Mesendoderm (in vitro differentiated cells): ENCODE data around the gene NINJ1. TPM values are rescaled to one million over a fixed set of nuclear protein-coding genes. Genes with fewer than 3 reads are reported as not detected.

ENCODE experiments used
- DNase-seq: peaks from one replicate; pipeline ENCODE4 v3.0.0; 2013
- H2AK5ac ChIP-seq: 2 replicates; pipeline ENCODE4 v1.6.1; 2013; ENCODE audit warnings: low read length, inconsistent platforms
- H2BK120ac ChIP-seq: 2 replicates; pipeline ENCODE4 v1.6.1; 2013; ENCODE audit warnings: low read depth, mild to moderate bottlenecking, low read length, moderate library complexity, mixed read lengths
- H2BK15ac ChIP-seq: replicated peaks from 2 replicates; pipeline ENCODE4 v1.6.1; 2013; ENCODE audit warnings: low read depth, mild to moderate bottlenecking, moderate library complexity
- H2BK5ac ChIP-seq: 2 replicates; pipeline ENCODE4 v1.6.1; 2013; ENCODE audit warnings: low read length, inconsistent platforms
- H3K18ac ChIP-seq: 2 replicates; pipeline ENCODE4 v1.6.1; 2013; ENCODE audit warnings: mild to moderate bottlenecking, low read length, mixed read lengths
- H3K23ac ChIP-seq: one replicate; pipeline ENCODE4 v1.6.1; 2013; ENCODE audit warnings: low read length
- H3K27ac ChIP-seq: 2 replicates; pipeline ENCODE4 v1.5.1; 2013; ENCODE audit warnings: low read depth, mild to moderate bottlenecking, inconsistent platforms, low read length, moderate library complexity
- H3K27me3 ChIP-seq: 2 replicates; pipeline ENCODE4 v1.6.1; 2013; ENCODE audit warnings: low read length, control low read depth, mild to moderate bottlenecking, inconsistent platforms; ENCODE audit not compliant: insufficient read depth, poor library complexity
- H3K36me3 ChIP-seq: 2 replicates; pipeline ENCODE4 v1.6.1; 2013; ENCODE audit warnings: low read length, inconsistent platforms; ENCODE audit not compliant: control insufficient read depth, insufficient read depth
- H3K4ac ChIP-seq: one replicate; pipeline ENCODE4 v1.6.1; 2013; ENCODE audit warnings: low read depth, mild to moderate bottlenecking, low read length, moderate library complexity
- H3K4me1 ChIP-seq: 2 replicates; pipeline ENCODE4 v1.6.1; 2013; ENCODE audit warnings: low read depth, low read length, inconsistent platforms; ENCODE audit not compliant: control insufficient read depth
- H3K4me2 ChIP-seq: 2 replicates; pipeline ENCODE4 v1.6.1; 2013; ENCODE audit warnings: low read length
- H3K4me3 ChIP-seq: 2 replicates; pipeline ENCODE4 v1.5.1; 2013; ENCODE audit warnings: mild to moderate bottlenecking, low read length
- H3K56ac ChIP-seq: one replicate; pipeline ENCODE4 v1.6.1; 2013; ENCODE audit warnings: low read length
- H3K79me1 ChIP-seq: 2 replicates; pipeline ENCODE4 v1.6.1; 2013; ENCODE audit warnings: low read length, inconsistent platforms
- H3K79me2 ChIP-seq: 2 replicates; pipeline ENCODE4 v1.6.1; 2013; ENCODE audit warnings: mild to moderate bottlenecking, low read length; ENCODE audit not compliant: control insufficient read depth, insufficient read depth
- H3K9ac ChIP-seq: 2 replicates; pipeline ENCODE4 v1.6.1; 2013; ENCODE audit warnings: low read length, inconsistent platforms
- H4K5ac ChIP-seq: one replicate; pipeline ENCODE4 v1.6.1; 2013; ENCODE audit warnings: low read length
- H4K8ac ChIP-seq: one replicate; pipeline ENCODE4 v1.6.1; 2013; ENCODE audit warnings: low read depth, mild to moderate bottlenecking, control low read depth, low read length, moderate library complexity
- WGBS: extraction: QIAGEN DNeasy Blood & Tissue Kit; methylation state at CpG from one replicate; pipeline ENCODE4 v1.1.7; 2013; ENCODE audit warnings: low lambda C conversion rate, missing lambda C conversion rate; ENCODE audit not compliant: insufficient coverage; ENCODE audit errors: extremely low coverage; 5-methylcytosine and 5-hydroxymethylcytosine counted together
- polyA plus RNA-seq, 2 experiments: library from polyadenylated mRNA; stranded (reverse); fragments of 200-250 nt; gene quantifications; one replicate each; pipeline ENCODE4 v1.2.3, GENCODE V29; 2013

The NINJ1 gene, protein sequence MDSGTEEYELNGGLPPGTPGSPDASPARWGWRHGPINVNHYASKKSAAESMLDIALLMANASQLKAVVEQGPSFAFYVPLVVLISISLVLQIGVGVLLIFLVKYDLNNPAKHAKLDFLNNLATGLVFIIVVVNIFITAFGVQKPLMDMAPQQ
- 16.0 TPM for polyA plus RNA-seq (2013, experiment 1 of 2)
- polyA plus RNA-seq (2013, experiment 2 of 2): 17.4 TPM

DNA sequence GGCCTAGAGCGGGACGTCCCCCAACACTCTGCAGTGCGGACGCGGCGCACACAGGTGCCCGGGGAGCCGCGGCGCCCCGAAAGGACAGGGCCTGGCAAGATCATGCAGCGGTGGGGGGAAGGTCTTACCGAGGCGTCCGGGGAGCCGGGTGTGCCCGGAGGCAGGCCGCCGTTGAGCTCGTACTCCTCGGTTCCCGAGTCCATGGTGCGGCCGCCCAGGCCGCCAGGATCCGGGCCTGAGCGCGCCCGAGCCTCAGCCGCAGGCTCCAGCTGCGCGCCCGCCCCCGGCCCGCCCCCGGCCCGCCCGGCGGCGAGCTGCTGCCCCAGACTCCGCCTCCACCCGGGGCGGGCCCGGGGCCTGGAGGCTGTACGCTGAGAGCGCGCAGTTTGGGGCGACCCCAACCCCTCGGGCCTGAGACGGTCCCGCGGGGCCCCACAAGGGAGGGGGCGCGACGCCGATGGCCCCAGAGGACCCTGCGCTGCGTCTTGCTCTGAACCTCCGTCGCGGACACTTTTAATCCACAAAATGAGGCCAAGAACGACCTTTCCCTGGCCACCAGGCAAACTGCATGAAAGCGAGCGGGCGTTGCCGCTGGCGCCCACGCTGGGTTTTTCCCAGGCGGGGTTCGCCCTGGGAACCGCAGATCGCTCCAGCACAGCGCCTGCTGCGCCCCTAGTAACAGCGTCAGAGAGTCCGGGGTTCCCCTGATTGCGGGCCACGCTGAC, at the start of gene NINJ1:
Gene NINJ1, minus strand, starts transcription at position 237 of the 725 bp plus-strand sequence. Its CDS starts 34 bp downstream, at position 203.
- Histone ChIP-seq H2AK5ac (peak within 1 kb of the TSS; percentile 30), H2BK5ac (no peak within 1 kb of the TSS), H3K4me1 (no peaks in the 10 kb centered on the region), H3K4ac (no peak within 1 kb of the TSS), H3K9ac (peak within 1 kb of the TSS; percentile 86), H3K18ac (peak within 1 kb of the TSS; percentile 46), H2BK15ac (no peak within 1 kb of the TSS), H2BK120ac (no peak within 1 kb of the TSS), H3K79me1 (no peaks in the 10 kb centered on the region), H3K23ac (peak within 1 kb of the TSS; percentile 66), H4K8ac (no peak within 1 kb of the TSS), H3K27me3 (no peaks in the 10 kb centered on the region), H3K79me2 (no peaks in the 10 kb centered on the region), H3K27ac (peak within 1 kb of the TSS; percentile 37), H4K5ac (no peak within 1 kb of the TSS), H3K56ac (peak within 1 kb of the TSS; percentile 93), H3K36me3 (no peaks in the 10 kb centered on the region), H3K4me2 (peak within 1 kb of the TSS; percentile 90), H3K4me3 (peak within 1 kb of the TSS; percentile 44)
- peak; percentile 74 for DNase-seq
- WGBS: no CpG with 5 or more reads among the region's 78 CpGs

GRCh38 chr9:93183131-93183662, 49.1 kb upstream of the NINJ1 start:
- no peak overlapping the region for H2BK15ac ChIP-seq
- H2AK5ac ChIP-seq: no peak overlapping the region
- H2BK5ac ChIP-seq: no peak overlapping the region
- H3K18ac ChIP-seq: no peak overlapping the region
- H4K5ac ChIP-seq: no peak overlapping the region
- H3K27ac ChIP-seq: no peak overlapping the region
- H3K9ac ChIP-seq: no peak overlapping the region
- no peaks in the 10 kb centered on the region for H3K79me1 ChIP-seq
- no peak overlapping the region for H2BK120ac ChIP-seq
- no peak overlapping the region for H4K8ac ChIP-seq
- H3K23ac ChIP-seq: no peak overlapping the region
- WGBS: no CpG with 5 or more reads among the region's 5 CpGs
- H3K4me3 ChIP-seq: no peak overlapping the region
- peaks cover 2% of the 10 kb centered on the region for H3K27me3 ChIP-seq
- no peaks in the 10 kb centered on the region for H3K79me2 ChIP-seq
- peak overlapping the region; percentile 6 for H3K56ac ChIP-seq
- no peaks in the 10 kb centered on the region for H3K36me3 ChIP-seq
- no peak overlapping the region for H3K4me2 ChIP-seq
- no peaks in the 10 kb centered on the region for H3K4me1 ChIP-seq
- no peak for DNase-seq
- no peak overlapping the region for H3K4ac ChIP-seq

DNA sequence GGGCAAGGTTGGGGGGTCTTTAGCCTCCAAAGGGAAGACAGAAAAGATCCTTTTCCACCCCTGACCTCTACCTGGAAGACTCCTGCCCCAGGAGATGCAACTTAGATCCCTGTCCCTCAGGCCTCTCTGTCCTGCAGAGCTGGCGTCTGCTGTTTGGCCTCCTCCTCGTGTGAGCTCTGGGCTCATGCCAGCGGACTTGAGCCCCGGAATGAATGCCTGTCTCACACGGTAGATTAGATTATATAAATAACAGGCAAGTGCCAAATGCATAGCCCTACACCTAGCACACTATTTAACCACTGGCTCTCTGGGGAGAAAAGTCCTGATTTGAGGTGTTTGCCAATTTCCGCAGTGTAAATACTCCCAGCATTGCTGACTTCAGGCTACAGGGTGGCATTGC, 48.5 kb upstream of the NINJ1 start:
- Histone ChIP-seq H3K23ac (no peak overlapping the region), H4K8ac (no peak overlapping the region), H2BK5ac (no peak overlapping the region), H3K9ac (no peak overlapping the region), H3K4me1 (no peaks in the 10 kb centered on the region), H3K27ac (no peak overlapping the region), H3K56ac (no peak overlapping the region), H2AK5ac (no peak overlapping the region), H3K79me1 (no peaks in the 10 kb centered on the region), H3K18ac (no peak overlapping the region), H3K4me3 (no peak overlapping the region), H4K5ac (no peak overlapping the region), H3K36me3 (no peaks in the 10 kb centered on the region), H3K4me2 (no peak overlapping the region), H3K27me3 (peaks cover 2% of the 10 kb centered on the region), H3K4ac (no peak overlapping the region), H2BK120ac (no peak overlapping the region), H3K79me2 (no peaks in the 10 kb centered on the region), H2BK15ac (no peak overlapping the region)
- no CpG with 5 or more reads among the region's 6 CpGs for WGBS
- no peak for DNase-seq

GRCh38 chr9:93181672-93182435, 47.8 kb upstream of the NINJ1 start:
- no peak overlapping the region for H3K23ac ChIP-seq
- H2BK15ac ChIP-seq: no peak overlapping the region
- no peak overlapping the region for H2BK5ac ChIP-seq
- H3K79me1 ChIP-seq: no peaks in the 10 kb centered on the region
- no peak overlapping the region for H3K56ac ChIP-seq
- H3K36me3 ChIP-seq: no peaks in the 10 kb centered on the region
- no peak for DNase-seq
- no peaks in the 10 kb centered on the region for H3K4me1 ChIP-seq
- no peak overlapping the region for H3K18ac ChIP-seq
- H3K4me3 ChIP-seq: no peak overlapping the region
- H3K79me2 ChIP-seq: no peaks in the 10 kb centered on the region
- no peak overlapping the region for H2BK120ac ChIP-seq
- no peak overlapping the region for H3K4ac ChIP-seq
- H3K4me2 ChIP-seq: no peak overlapping the region
- H3K27ac ChIP-seq: no peak overlapping the region
- no peak overlapping the region for H3K9ac ChIP-seq
- no peak overlapping the region for H4K5ac ChIP-seq
- H3K27me3 ChIP-seq: peaks cover 2% of the 10 kb centered on the region
- H2AK5ac ChIP-seq: no peak overlapping the region
- WGBS: no CpG with 5 or more reads among the region's 5 CpGs
- no peak overlapping the region for H4K8ac ChIP-seq

DNA sequence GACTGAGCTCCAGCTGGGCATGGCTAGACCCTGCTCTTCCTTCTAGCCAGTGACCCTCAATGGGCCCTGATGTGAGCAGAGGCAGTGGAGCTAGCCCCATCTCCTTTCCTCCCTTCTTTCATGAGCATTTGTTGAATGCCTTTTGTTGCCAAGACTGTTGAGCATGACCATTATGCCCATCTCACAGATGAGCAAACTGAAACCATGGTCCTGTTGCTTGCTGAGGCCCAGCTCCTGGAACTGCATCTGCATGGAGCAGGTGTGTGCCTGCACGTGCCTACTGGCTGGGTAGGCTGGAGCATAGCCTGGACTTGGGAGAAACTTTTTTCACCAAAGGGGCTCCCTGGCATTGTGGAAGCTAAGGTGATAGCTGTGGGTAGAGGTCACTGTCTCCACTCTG, 46.9 kb upstream of the NINJ1 start:
- no peaks in the 10 kb centered on the region for H3K4me1 ChIP-seq
- H2AK5ac ChIP-seq: no peak overlapping the region
- H3K18ac ChIP-seq: no peak overlapping the region
- no peak overlapping the region for H4K8ac ChIP-seq
- H2BK5ac ChIP-seq: no peak overlapping the region
- no peak overlapping the region for H3K4ac ChIP-seq
- no peak overlapping the region for H3K4me2 ChIP-seq
- no CpG with 5 or more reads among the region's 1 CpG for WGBS
- no peak overlapping the region for H3K9ac ChIP-seq
- H2BK15ac ChIP-seq: no peak overlapping the region
- H3K23ac ChIP-seq: no peak overlapping the region
- no peak overlapping the region for H2BK120ac ChIP-seq
- H3K79me1 ChIP-seq: no peaks in the 10 kb centered on the region
- H3K27me3 ChIP-seq: peaks cover 2% of the 10 kb centered on the region
- H3K27ac ChIP-seq: no peak overlapping the region
- H4K5ac ChIP-seq: no peak overlapping the region
- DNase-seq: no peak
- no peaks in the 10 kb centered on the region for H3K36me3 ChIP-seq
- H3K4me3 ChIP-seq: no peak overlapping the region
- H3K79me2 ChIP-seq: no peaks in the 10 kb centered on the region
- H3K56ac ChIP-seq: no peak overlapping the region
